T-cell (primary cell): ENCODE data around the gene CNTNAP3. TPM values are rescaled to one million over a fixed set of nuclear protein-coding genes. Genes with fewer than 3 reads are reported as not detected.
"Not testable (repeated sequence)": the region's sequence is repeated elsewhere in the genome, so short reads cannot be mapped to it uniquely, and the experiment has no call there.

ENCODE experiments used
- ATAC-seq, 4 experiments: fragments of 200-7000 bp in 3 of 4; fragments of 150-1000 bp in 1 of 4; cut with Tn5 transposase; replicated peaks in 1 of 4; 1 replicate in 3 of 4; 2 replicates in 1 of 4; pipeline ENCODE4 v1.10.0; 2021; ENCODE audit warnings: moderate library complexity in 3 of 4, mild to moderate bottlenecking in 2 of 4, moderate number of reproducible peaks in 1 of 4
- CTCF ChIA-PET, 2 donors: fragments of 300-600 bp; sonication (Branson Sonifier 250); formaldehyde crosslinking; loops; one replicate each; lab custom pipeline; 2022; ENCODE audit warnings: antibody characterized with exemption in 2 of 2; lab: Charles Lee
- POLR2A ChIA-PET, 2 donors: fragments of 300-600 bp; sonication (Branson Sonifier 250); formaldehyde crosslinking; loops; one replicate each; lab custom pipeline; 2022; ENCODE audit warnings: antibody characterized with exemption in 2 of 2; lab: Charles Lee
- DNase-seq, 35 experiments: peaks; one replicate each; pipeline versions ENCODE4 v3.0.0 to v3.0.0-alpha.2; 2013 to 2023
- H3K27ac ChIP-seq: one replicate; pipeline ENCODE4 v1.5.1; 2013; ENCODE audit warnings: low read length
- H3K27me3 ChIP-seq, 2 experiments: replicated peaks in 1 of 2; 1 replicate in 1 of 2; 2 replicates in 1 of 2; pipeline versions ENCODE4 v1.6.1 to v1.7.0; 2013; ENCODE audit warnings: low read length in 1 of 2, mixed read lengths in 1 of 2; ENCODE audit not compliant: control insufficient read depth in 2 of 2, insufficient read depth in 2 of 2; ENCODE audit errors: extremely low read depth in 1 of 2
- H3K36me3 ChIP-seq, 2 donors: 1 replicate in 1 of 2; 2 replicates in 1 of 2; pipeline versions ENCODE4 v1.6.1 to v1.7.0; 2013; ENCODE audit warnings: low read length in 1 of 2; ENCODE audit not compliant: control insufficient read depth in 2 of 2, insufficient read depth in 1 of 2; ENCODE audit errors: extremely low read depth in 1 of 2
- H3K4me1 ChIP-seq, 2 experiments: 1 replicate in 1 of 2; 2 replicates in 1 of 2; pipeline versions ENCODE4 v1.6.1 to v1.7.0; 2013; ENCODE audit warnings: low read length in 2 of 2, mixed read lengths in 1 of 2; ENCODE audit not compliant: insufficient read depth in 2 of 2, control insufficient read depth in 1 of 2; ENCODE audit errors: extremely low read depth in 1 of 2
- H3K4me3 ChIP-seq, 2 donors: 1 replicate in 1 of 2; 2 replicates in 1 of 2; pipeline versions ENCODE4 v1.5.1 to v1.7.0; 2013; ENCODE audit warnings: mild to moderate bottlenecking in 2 of 2, low read length in 1 of 2, moderate library complexity in 1 of 2; ENCODE audit not compliant: control insufficient read depth in 1 of 2; ENCODE audit errors: extremely low read depth in 1 of 2
- H3K9me3 ChIP-seq: 2 replicates; pipeline ENCODE4 v1.7.0; 2013
- H3K27ac Mint-ChIP-seq, 2 donors: one replicate each; pipeline ENCODE4 v1.8.0; 2020 to 2021; ENCODE audit warnings: mild to moderate bottlenecking in 2 of 2, mixed read lengths in 2 of 2
- H3K27me3 Mint-ChIP-seq, 2 donors: one replicate each; pipeline ENCODE4 v1.8.0; 2021 to 2022; ENCODE audit warnings: mixed read lengths in 2 of 2
- H3K36me3 Mint-ChIP-seq: one replicate; pipeline ENCODE4 v1.8.0; 2021; ENCODE audit warnings: mixed read lengths
- H3K4me1 Mint-ChIP-seq, 3 donors: one replicate each; pipeline ENCODE4 v1.8.0; 2020 to 2022; ENCODE audit warnings: mixed read lengths in 3 of 3, mild to moderate bottlenecking in 1 of 3
- H3K4me3 Mint-ChIP-seq, 3 donors: one replicate each; pipeline ENCODE4 v1.8.0; 2020 to 2022; ENCODE audit warnings: mild to moderate bottlenecking in 3 of 3, mixed read lengths in 3 of 3, moderate library complexity in 3 of 3
- H3K9me3 Mint-ChIP-seq, 3 donors: one replicate each; pipeline ENCODE4 v1.8.0; 2020 to 2022; ENCODE audit warnings: mixed read lengths in 3 of 3
- WGBS: methylation state at CpG from one replicate; pipeline ENCODE4 v1.1.5; 2013; ENCODE audit warnings: missing lambda C conversion rate; ENCODE audit not compliant: insufficient coverage; 5-methylcytosine and 5-hydroxymethylcytosine counted together
- total RNA-seq, 35 experiments: library from RNA in 6 of 35; stranded (reverse) in 6 of 35; fragments of 120-200 nt in 1 of 35; gene quantifications; one replicate each; pipeline versions ENCODE4 v1.2.1 to v1.2.4 and lab custom pipeline; 2013 to 2026

Gene CNTNAP3
- total RNA-seq, 5 donors from 2014 or later (not counting 1 experiment from before 2014, with no cell fraction given) = 0.22 TPM; not detected in 4

DNA sequence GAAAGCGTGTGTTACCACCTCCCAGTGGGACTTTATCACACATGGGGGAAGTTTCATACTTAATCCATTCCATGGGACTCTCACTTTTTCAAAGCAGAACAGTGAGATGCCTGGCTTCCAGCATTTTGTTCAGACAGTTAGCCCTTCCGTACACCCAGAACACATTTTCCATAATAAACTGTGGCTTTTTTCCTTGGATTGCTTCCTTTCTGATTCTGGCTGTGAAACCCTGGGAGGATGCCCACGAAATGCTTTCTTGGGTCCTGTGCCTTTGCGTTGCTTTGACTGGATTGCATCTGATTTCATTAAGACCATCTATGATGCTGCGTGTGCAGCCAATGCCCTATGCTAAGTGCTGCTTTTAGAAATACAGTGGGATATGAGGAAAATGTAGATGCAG, 259.1 kb downstream of the CNTNAP3 start:
- POLR2A ChIA-PET, H3K9me3 ChIP-seq, DNase-seq, H3K4me3 ChIP-seq, H3K36me3 Mint-ChIP-seq, H3K4me3 Mint-ChIP-seq, H3K9me3 Mint-ChIP-seq, H3K27me3 Mint-ChIP-seq, H3K27ac Mint-ChIP-seq, CTCF ChIA-PET, H3K36me3 ChIP-seq, H3K4me1 ChIP-seq, H3K27me3 ChIP-seq, H3K4me1 Mint-ChIP-seq, ATAC-seq, H3K27ac ChIP-seq: not testable (repeated sequence)
- 100% methylated on average over 1 of the region's 5 CpGs for WGBS

DNA sequence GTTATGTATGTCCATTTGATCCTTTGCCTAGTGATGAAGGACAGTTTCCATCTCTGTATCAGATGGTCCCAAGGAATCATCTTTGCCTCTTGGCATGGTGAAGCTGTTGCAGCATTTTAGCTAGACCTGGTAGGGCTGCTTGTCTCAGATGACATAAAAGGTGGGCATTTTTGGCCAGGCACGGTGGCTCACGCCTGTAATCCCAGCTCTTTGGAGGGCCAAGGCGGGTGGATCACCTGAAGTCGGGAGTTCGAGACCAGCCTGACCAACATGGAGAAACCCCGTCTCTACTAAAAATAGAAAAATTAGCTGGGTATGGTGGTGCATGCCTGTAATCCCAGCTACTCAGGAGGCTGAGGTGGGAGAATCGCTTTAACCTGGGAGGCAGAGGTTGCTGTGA, 259.8 kb downstream of the CNTNAP3 start:
- H3K9me3 ChIP-seq, H3K4me3 ChIP-seq, H3K9me3 Mint-ChIP-seq, H3K27me3 ChIP-seq, H3K4me3 Mint-ChIP-seq, POLR2A ChIA-PET, ATAC-seq, H3K4me1 Mint-ChIP-seq, H3K27ac ChIP-seq, CTCF ChIA-PET, H3K36me3 Mint-ChIP-seq, DNase-seq, H3K27ac Mint-ChIP-seq, H3K36me3 ChIP-seq, H3K27me3 Mint-ChIP-seq, H3K4me1 ChIP-seq: not testable (repeated sequence)
- WGBS = 85% methylated on average over 6 of the region's 7 CpGs

DNA sequence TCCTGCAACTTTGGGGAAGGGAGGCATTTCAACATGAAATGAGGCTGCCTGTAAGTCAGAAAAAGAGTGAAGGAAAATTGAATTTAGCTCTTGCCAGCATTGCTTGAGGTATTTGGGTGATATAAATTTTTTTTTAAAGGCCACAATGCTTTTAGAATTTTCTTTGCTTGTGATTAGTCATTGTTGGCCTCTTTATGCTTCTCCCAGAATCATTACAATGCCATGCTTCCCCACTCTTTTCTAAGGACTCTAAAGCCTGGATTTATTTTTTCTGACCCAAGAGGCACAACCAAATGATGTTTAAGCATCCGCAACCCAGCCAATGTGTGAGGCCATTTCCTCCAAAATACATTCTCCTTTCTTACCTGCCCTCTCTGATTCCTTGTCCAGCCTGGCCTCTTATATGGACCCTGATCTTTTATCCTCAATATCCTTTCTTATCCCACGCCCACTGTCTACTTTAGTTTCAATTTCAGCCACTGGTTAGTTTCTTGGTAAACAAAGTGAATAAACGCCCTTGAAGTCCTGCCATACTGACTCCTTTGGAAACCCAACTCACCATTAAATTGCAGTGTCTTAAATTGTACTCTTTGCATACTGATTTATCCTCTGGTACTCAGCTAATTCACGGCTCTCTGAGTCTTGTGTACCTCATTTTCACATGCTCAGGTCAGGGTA, 261.9 kb downstream of the CNTNAP3 start:
- DNase-seq, H3K9me3 ChIP-seq, POLR2A ChIA-PET, H3K36me3 Mint-ChIP-seq, H3K9me3 Mint-ChIP-seq, H3K4me3 Mint-ChIP-seq, H3K4me1 Mint-ChIP-seq, H3K27ac ChIP-seq, H3K4me3 ChIP-seq, H3K27ac Mint-ChIP-seq, CTCF ChIA-PET, H3K27me3 Mint-ChIP-seq, H3K4me1 ChIP-seq, H3K27me3 ChIP-seq, H3K36me3 ChIP-seq: not testable (repeated sequence)
- WGBS = 70% methylated on average over 3 of the region's 4 CpGs
- ATAC-seq = peak in 1 of 4 experiments; percentile 7

Other genes starting within 250 kb of the CNTNAP3 start
- gene SPATA31A1, start 67.5 kb upstream of the CNTNAP3 start, total RNA-seq = not detected